Measurements from ENCODE around the gene SFR1. TPM values are rescaled to one million over a fixed set of nuclear protein-coding genes. Genes with fewer than 3 reads are reported as not detected.
"Not testable (repeated sequence)": the region's sequence is repeated elsewhere in the genome, so short reads cannot be mapped to it uniquely, and the experiment has no call there.

SFR1 gene
- total RNA-seq, 1 donor from 2014 or later, result 15.5 TPM

- FAIRE-seq (no peak), DNase-seq (ENCODE audit: low spot score in 2 of 2) (no peak)
These were observed 29.8 kb downstream of the SFR1 start for GRCh38 chr10:104151737-104152136.

GRCh38 chr10:104155591-104155990 lies 33.6 kb downstream of the SFR1 start:
- no peak for FAIRE-seq
- DNase-seq (ENCODE audit: low spot score in 2 of 2), result no peak

- FAIRE-seq (no peak), DNase-seq (ENCODE audit: low spot score in 2 of 2) (no peak)
These were observed 48.8 kb downstream of the SFR1 start for GRCh38 chr10:104170610-104171254.

- not testable (repeated sequence) for FAIRE-seq; DNase-seq (ENCODE audit: low spot score in 2 of 2)
These were observed 52.2 kb downstream of the SFR1 start for GRCh38 chr10:104174136-104174535.

Other genes starting within 250 kb of the SFR1 start
- 6.9 TPM for gene STN1, start 204.0 kb upstream of the SFR1 start, total RNA-seq
- 93.3 TPM for gene SLK, start 155.0 kb upstream of the SFR1 start, total RNA-seq
- gene COL17A1, start 36.3 kb upstream of the SFR1 start, total RNA-seq, result under 0.01 TPM
- gene CFAP43, start 110.2 kb downstream of the SFR1 start, total RNA-seq, result 15.9 TPM
- gene GSTO1, start 132.7 kb downstream of the SFR1 start, total RNA-seq, result 39.9 TPM
- gene GSTO2, start 147.0 kb downstream of the SFR1 start, total RNA-seq, result 2.4 TPM
- 1.2 TPM for gene ITPRIP, start 216.3 kb downstream of the SFR1 start, total RNA-seq
- gene CFAP58, start 231.7 kb downstream of the SFR1 start, total RNA-seq, result 1.2 TPM